RWPE2 (cell line): ENCODE results near the gene PRR5L.

Experiments
- ATAC-seq: fragments of 200-7000 bp; cut with Tn5 transposase; 3 replicates; pipeline ENCODE4 v1.9.1; 2021; ENCODE audit warnings: low read depth
- DNase-seq: peaks from one replicate; pipeline ENCODE4 v3.0.0-alpha.2; 2020; ENCODE audit warnings: low spot score
- H3K27ac ChIP-seq: fragments of 450-650 bp; 2 replicates; pipeline ENCODE4 v1.5.1; 2017; ENCODE audit warnings: mild to moderate bottlenecking; ENCODE audit not compliant: poor library complexity, severe bottlenecking
- H3K27me3 ChIP-seq: fragments of 250-450 bp; sonication (Bioruptor Pico); 2 replicates; pipeline ENCODE4 v1.5.1; 2021; ENCODE audit warnings: mild to moderate bottlenecking, moderate library complexity; ENCODE audit not compliant: insufficient read depth, poor library complexity, severe bottlenecking
- H3K36me3 ChIP-seq: fragments of 250-450 bp; sonication (Bioruptor Pico); 2 replicates; pipeline ENCODE4 v1.5.1; 2020; ENCODE audit warnings: low read depth, mild to moderate bottlenecking, moderate library complexity
- H3K4me1 ChIP-seq: fragments of 250-450 bp; sonication (Bioruptor Pico); 2 replicates; pipeline ENCODE4 v1.5.1; 2021; ENCODE audit warnings: mild to moderate bottlenecking, moderate library complexity; ENCODE audit not compliant: insufficient read depth, poor library complexity, severe bottlenecking
- H3K4me3 ChIP-seq: fragments of 250-450 bp; sonication (Bioruptor Pico); 2 replicates; pipeline ENCODE4 v1.5.1; 2021; ENCODE audit warnings: mild to moderate bottlenecking, moderate library complexity; ENCODE audit not compliant: severe bottlenecking
- H3K9me3 ChIP-seq: fragments of 250-450 bp; sonication (Bioruptor Pico); 2 replicates; pipeline ENCODE4 v1.5.1; 2021; ENCODE audit warnings: mild to moderate bottlenecking, moderate library complexity; ENCODE audit not compliant: severe bottlenecking
- CTCF ChIP-seq: fragments of 450-650 bp; IDR thresholded peaks from one replicate; pipeline ENCODE4 v1.5.1; 2017; ENCODE audit warnings: mild to moderate bottlenecking, moderate library complexity; ENCODE audit not compliant: poor library complexity, severe bottlenecking

PRR5L gene

GRCh38 chr11:36394926-36395325, 98.8 kb downstream of the PRR5L start:
- Histone ChIP-seq H3K27ac (no peak overlapping the region), H3K36me3 (peaks cover 55% of the 10 kb centered on the region), H3K4me1 (no peaks in the 10 kb centered on the region)

GRCh38 chr11:36395978-36396736, 100.1 kb downstream of the PRR5L start:
- Histone ChIP-seq H3K4me1 (no peaks in the 10 kb centered on the region), H3K4me3 (no peak overlapping the region), H3K27ac (no peak overlapping the region), H3K36me3 (peaks cover 67% of the 10 kb centered on the region), H3K27me3 (no peaks in the 10 kb centered on the region), H3K9me3 (no peaks in the 10 kb centered on the region)
- no peak for TF ChIP-seq CTCF
- ATAC-seq = no peak
- no peak for DNase-seq

More at GRCh38 chr11:36394926-36395325, 98.8 kb downstream of the PRR5L start:
- H3K27me3 ChIP-seq = no peaks in the 10 kb centered on the region
- DNase-seq (no peak), ATAC-seq (no peak)
- H3K4me3 ChIP-seq = no peak overlapping the region
- no peaks in the 10 kb centered on the region for H3K9me3 ChIP-seq
- TF ChIP-seq CTCF = no peak

GRCh38 chr11:36398231-36398953, 102.3 kb downstream of the PRR5L start:
- Histone ChIP-seq H3K4me1 (no peaks in the 10 kb centered on the region), H3K9me3 (no peaks in the 10 kb centered on the region), H3K27ac (no peak overlapping the region), H3K36me3 (peaks cover 77% of the 10 kb centered on the region), H3K4me3 (no peak overlapping the region), H3K27me3 (no peaks in the 10 kb centered on the region)
- no peak for TF ChIP-seq CTCF
- no peak; the same call in 2 of the 3 replicates for ATAC-seq
- no peak for DNase-seq

- no peak for ATAC-seq
- Histone ChIP-seq H3K4me1 (no peaks in the 10 kb centered on the region), H3K27me3 (no peaks in the 10 kb centered on the region), H3K27ac (no peak overlapping the region), H3K4me3 (no peak overlapping the region), H3K9me3 (no peaks in the 10 kb centered on the region), H3K36me3 (peaks cover 77% of the 10 kb centered on the region)
- no peak for DNase-seq
- TF ChIP-seq CTCF = no peak
These were observed 103.1 kb downstream of the PRR5L start for GRCh38 chr11:36399236-36399635.
